GM12892 (cell line): Measurements from ENCODE around the gene GTPBP3. TPM values are rescaled to one million over a fixed set of nuclear protein-coding genes. Genes with fewer than 3 reads are reported as not detected.
"Not testable (repeated sequence)": the region's sequence is repeated elsewhere in the genome, so short reads cannot be mapped to it uniquely, and the experiment has no call there.

Experiments used
- DNase-seq: peaks from one replicate; pipeline ENCODE4 v3.0.0; 2011; ENCODE audit not compliant: insufficient read length
- FAIRE-seq: peaks from 2 replicates; lab custom pipeline; 2011; peaks lifted over from hg19 to GRCh38; lab: Jason Lieb, UNC
- POLR2A ChIP-seq: IDR thresholded peaks from 2 replicates; pipeline ENCODE4 v1.6.1; 2011; ENCODE audit warnings: low read depth, low read length, control low read depth
- POLR2AphosphoS5 ChIP-seq: IDR thresholded peaks from 2 replicates; pipeline ENCODE4 v1.6.1; 2011; ENCODE audit warnings: low read depth, low read length, control low read depth
- TAF1 ChIP-seq: IDR thresholded peaks from 2 replicates; pipeline ENCODE4 v1.6.1; 2011; ENCODE audit warnings: low read depth, mild to moderate bottlenecking, control low read depth, low read length, borderline replicate concordance
- polyA plus RNA-seq: library from polyadenylated mRNA; unstranded; fragments of >200 nt; gene quantifications from one replicate; pipeline ENCODE4 v1.2.1, GENCODE V29; 2012; ENCODE audit warnings: missing spikeins, inconsistent platforms; ENCODE audit not compliant: missing spikeins

GTPBP3 gene, protein sequence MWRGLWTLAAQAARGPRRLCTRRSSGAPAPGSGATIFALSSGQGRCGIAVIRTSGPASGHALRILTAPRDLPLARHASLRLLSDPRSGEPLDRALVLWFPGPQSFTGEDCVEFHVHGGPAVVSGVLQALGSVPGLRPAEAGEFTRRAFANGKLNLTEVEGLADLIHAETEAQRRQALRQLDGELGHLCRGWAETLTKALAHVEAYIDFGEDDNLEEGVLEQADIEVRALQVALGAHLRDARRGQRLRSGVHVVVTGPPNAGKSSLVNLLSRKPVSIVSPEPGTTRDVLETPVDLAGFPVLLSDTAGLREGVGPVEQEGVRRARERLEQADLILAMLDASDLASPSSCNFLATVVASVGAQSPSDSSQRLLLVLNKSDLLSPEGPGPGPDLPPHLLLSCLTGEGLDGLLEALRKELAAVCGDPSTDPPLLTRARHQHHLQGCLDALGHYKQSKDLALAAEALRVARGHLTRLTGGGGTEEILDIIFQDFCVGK
- polyA plus RNA-seq: 14.7 TPM

DNA sequence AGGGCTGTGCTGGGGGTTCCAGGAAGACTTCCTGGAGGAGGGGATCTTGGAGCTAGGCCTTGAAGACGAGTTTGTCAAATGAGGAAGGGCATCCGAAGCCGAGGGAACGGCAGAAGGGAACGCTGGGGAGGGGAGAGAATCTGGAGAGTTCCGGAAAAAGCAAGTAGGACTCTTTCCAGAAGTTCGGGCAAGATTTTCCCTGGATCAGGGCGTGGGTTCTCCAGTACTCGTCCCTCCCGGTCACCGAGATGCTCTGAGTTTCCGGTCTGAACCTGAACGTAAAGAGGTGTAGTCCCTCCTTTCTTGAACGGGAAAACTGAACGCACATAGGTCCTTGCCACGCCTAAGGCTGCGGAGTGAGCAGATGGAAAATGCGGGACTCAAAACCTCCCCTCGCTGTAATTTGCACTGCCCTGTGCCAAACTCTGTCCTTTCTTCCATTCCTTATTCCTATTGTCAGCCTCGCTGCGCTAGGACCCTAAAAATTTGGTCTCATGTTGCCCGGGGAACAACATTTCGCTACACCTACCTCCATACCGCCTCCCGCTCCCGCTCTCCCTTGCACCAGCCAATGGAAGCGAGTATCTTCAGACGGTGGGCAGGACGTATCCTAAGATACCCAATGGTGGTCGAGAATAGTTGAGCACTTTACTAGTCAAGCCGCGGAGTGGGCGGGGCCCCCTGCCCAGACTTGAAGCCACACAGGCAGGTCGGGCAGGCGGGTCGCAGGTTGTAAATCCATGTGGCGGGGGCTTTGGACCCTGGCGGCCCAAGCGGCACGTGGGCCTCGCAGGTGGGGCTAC, at the start of gene GTPBP3:
Gene GTPBP3, plus strand, starts transcription at position 682 of the 803 bp plus-strand sequence. Its CDS starts 59 bp downstream, at position 741.
- peak; percentile 96 for DNase-seq
- TF ChIP-seq POLR2AphosphoS5 (peak; percentile 52; the same call in 1 of the 2 replicates), POLR2A (peak; percentile 79), TAF1 (0 out of 2 replicates have a peak, but pooled peaks have one; percentile 65)
- peak; percentile 100 for FAIRE-seq

DNA sequence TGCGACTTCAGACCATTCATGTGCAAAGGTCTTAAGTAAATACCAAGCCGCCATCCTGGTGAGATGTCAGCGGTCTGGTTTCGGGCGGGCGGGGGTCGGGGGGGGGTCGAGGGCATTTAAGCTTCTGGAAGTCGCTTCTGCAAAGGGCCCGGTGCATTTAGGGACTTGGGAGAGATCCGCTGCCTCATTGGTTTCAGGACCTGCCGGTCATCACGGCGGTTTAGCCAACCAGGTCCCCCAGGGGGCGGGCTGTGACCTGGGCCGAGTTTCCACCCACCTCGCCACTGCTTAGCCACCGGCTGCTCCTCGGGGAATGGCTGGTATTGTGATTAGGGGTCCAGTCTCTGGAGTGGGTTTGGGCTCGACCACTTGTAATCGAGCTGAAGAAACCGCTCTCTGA, 47.9 kb upstream of the GTPBP3 start:
- no peak for TF ChIP-seq POLR2A
- no peak for TF ChIP-seq TAF1
- no peak for TF ChIP-seq POLR2AphosphoS5
- peak; percentile 79 for FAIRE-seq
- DNase-seq: peak; percentile 88

DNA sequence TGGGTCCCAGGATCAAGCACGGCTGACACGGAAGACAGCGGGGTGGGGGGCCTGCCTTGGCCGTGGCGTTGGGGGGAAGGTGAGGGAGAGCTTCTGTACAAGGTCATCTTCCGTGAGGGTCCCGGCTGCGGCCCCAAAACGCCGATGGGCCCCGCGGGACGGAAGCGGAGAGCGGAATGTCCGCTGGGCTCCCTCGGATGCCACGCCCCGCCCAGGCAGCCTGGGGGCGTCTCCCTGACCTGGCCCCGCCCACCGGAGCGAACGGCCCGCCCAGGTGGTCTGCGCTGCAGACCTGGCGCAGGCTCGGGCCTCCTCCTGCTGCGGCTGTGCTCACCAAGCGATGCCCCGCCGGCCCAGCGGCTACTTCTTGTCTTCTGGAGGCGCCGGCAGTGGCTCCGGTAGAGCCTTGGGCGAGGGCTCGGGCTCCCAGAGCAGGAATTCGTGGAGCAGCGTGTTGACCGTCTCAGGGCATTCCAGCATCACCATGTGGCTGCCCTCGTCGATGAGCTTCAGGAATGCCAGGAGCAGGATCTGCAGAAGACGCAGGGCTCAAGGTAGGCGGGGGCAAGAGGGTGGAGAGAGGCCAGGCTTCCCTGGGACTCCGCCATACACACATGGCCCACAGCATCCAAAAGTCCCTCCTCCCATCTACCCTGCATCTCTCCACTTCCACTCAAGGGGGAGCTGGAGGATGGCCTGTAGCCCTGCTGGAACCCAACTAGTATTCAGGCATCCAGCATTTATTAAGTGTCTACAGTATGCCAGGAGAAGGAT, 44.9 kb upstream of the GTPBP3 start:
- peak; percentile 97 for FAIRE-seq
- DNase-seq: peak; percentile 98
- TF ChIP-seq TAF1: no peak
- peak; percentile 64; the same call in 1 of the 2 replicates for TF ChIP-seq POLR2A
- 0 out of 2 replicates have a peak, but pooled peaks have one; percentile 19 for TF ChIP-seq POLR2AphosphoS5

DNA sequence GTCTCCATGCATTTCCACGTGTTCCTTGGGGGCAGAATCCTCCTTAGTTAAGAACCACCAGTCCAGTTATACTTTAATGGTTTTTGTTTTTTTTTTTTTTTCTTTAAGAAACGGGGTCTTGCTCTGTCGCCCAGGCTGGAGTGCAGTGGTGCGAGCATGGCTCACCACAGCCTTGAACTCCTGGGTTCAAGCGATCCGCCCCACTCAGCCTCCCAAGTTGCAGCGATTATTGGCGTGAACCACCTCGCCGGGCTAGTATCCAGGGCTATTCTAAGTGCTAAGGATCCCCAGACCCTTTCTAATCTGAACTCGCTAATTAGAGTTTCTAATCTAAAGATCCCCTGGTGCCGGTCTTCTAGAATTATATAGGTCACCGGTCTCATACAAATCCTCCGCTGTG, 43.7 kb upstream of the GTPBP3 start:
- no peak for FAIRE-seq
- TF ChIP-seq POLR2AphosphoS5: no peak
- no peak for TF ChIP-seq TAF1
- TF ChIP-seq POLR2A: no peak
- no peak for DNase-seq

DNA sequence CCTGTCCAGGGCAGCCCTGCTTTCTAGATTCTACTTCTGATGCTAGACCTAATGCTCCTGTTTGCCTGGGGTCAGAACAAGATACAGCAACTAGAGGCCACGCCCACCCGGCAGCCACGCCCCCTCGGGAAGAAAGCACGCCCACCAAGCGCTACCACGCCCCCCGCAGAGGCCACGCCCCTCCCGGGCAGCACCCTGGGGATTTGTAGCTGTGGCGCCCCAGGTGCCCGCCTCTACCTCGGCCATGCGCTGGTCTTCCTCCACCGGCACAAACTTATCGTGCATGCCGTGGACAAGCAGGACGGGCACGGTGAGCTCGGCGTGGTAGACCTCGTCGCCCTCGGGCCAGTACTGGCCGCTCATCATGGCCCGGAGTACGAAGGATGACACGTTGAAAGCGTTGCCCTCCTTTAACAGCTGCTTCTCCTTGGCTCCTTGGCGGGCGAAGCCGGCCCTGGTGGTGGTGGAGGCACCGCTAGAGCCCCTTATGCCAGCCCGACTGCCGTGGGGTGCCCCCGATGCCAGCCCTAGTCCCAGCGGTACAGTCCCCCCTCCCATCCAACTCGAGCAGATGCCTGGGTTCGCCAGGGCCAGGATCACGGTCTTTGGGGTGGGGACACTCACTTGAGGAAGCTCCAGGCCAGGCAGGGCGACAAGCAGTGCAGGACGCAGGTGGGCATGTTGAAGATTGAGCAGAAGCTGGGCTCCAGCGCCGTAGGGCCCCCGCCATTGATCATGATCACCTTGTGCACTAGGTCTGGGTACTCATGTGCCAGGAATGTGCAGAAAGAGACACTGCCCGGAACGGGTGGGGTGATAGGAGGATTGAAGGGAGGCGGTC, 43.1 kb upstream of the GTPBP3 start:
- FAIRE-seq: peak; percentile 71
- DNase-seq: peak; percentile 65
- no peak for TF ChIP-seq POLR2A
- TF ChIP-seq TAF1: no peak

DNA sequence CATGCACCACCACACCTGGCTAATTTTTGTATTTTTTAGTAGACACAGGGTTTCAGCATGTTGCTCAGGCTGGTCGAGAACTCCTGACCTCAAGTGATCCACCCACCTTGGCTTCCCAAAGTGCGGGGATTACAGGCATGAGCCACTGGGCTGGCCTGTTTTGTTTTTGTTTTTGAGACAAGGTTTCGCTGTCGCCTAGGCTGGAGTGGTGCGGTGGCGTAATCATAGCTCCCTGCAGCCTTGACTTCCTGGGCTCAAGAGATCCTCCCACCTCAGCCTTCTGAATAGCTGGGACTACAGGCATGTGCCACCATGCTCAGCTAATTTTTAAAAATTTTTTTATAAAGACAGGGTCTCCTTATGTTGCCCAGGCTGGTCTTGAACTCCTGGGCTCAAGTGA, 41.8 kb upstream of the GTPBP3 start:
- FAIRE-seq, DNase-seq: not testable (repeated sequence)

DNA sequence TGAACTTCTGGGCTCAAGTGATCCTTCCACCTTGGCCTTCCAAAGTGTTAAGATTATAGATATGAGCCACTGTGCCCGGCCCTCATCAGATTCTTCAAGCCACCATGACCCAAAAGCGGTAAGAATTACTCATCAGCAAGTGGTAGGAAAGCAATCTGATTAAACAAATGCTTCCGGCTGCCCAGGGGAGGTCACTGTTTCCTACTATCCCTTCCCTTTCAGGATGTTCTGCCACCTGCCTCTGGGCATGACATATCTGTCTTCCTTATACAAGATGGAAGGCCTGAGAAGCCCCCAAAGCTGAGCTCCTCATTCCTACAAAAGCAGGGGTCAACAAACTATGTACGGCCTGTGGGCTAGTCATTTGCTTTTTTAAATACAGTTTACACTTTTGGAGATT, 41.1 kb upstream of the GTPBP3 start:
- DNase-seq (no peak), FAIRE-seq (no peak)
- TF ChIP-seq POLR2A (no peak), TAF1 (no peak), POLR2AphosphoS5 (no peak)

DNA sequence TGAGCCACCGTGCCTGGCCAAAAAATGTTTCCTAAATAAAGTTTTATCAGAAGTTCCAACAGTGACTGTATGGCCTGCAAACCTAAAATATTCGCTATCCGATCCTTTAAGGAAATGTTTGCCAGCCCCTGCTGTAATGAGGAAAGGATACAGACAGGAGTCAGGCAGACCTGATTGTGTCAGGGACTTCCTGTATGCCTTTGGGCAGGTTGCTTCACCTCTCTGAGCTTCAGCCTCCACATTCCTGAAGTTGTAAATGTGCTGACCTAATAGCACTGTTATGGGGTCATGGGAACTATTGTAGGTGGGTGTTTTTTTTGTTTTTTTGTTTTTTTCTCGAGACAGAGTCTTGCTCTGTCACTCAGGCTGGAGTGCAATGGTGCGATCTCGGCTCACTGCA, 40.4 kb upstream of the GTPBP3 start:
- DNase-seq: no peak
- no peak for FAIRE-seq
- no peak for TF ChIP-seq POLR2A
- no peak for TF ChIP-seq POLR2AphosphoS5
- no peak for TF ChIP-seq TAF1

DNA sequence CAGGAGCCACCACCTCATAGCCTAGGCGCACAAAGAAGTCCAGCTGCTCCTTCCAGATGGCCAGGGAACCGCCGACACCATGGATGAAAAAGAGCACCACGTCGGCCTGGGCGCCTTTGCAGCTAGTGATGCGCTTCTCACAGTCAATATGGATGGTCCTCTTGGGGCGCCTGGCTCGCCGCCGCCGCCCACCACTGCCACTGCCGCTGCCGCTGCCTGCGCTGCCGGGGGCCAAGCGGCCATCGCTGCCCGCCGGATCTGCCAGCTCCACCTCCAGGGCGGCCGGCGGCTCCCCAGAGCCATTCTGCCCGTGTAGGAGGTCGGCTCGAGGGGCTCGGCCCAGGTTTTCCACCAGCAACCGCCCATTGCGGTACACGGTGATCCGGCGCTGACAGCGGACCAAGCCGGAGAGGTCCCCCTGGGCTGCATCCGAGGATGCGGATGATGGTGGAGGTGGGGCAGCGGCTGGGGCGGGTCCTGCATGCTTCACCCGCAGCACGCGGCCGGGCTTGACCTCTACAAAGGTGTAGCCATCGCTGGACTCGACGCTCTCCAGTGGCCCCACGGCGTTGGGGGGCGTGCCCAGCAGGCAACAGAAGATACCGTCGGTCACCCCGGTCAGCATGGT, 36.2 kb upstream of the GTPBP3 start:
- FAIRE-seq (no peak), DNase-seq (no peak)
- TF ChIP-seq POLR2A (no peak), TAF1 (no peak), POLR2AphosphoS5 (no peak)

DNA sequence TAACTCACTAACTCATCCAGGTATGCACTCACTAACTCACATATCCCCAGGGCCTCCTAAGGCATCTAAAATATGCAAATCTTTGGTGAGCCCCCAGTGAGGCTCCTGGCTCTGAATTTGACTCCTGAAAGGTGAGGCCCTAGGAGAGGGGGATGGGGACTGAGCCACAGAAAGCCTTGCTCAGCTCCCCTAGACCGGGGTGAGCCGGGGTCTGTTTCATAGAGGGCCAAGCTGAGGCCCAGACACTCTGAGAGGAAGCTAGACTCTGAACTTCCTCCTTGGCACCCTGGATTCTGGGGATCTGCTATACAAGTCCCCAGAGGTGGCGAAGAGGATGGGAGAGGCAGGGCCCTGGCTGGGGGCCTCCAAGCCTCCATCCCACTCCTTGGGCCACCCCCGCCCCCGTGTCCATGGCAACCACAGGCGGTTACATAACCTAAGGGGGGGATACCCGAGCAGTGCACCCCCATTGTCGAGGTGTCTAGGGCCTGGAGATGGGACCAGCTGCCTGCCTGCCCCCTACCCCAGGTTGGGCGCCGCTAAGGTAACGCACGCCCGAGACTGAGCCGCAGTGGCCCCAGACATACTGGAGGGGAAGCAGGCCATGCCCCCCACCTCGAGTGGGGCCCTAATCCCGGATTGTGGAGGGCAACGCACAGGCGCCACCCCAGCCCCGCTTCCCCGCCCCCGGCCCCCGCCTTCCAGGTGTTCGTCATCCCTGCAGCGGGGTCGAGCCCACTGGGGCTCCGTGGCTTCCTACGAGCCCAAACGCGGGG, 34.8 kb upstream of the GTPBP3 start:
- TF ChIP-seq POLR2A (no peak), TAF1 (no peak), POLR2AphosphoS5 (no peak)
- peak; percentile 48 for FAIRE-seq
- DNase-seq: no peak
